K562 (cell line): ENCODE measurements around the gene HOXB3. TPM values are rescaled to one million over a fixed set of nuclear protein-coding genes. Genes with fewer than 3 reads are reported as not detected.
A peak's percentile ranks its signal among the peaks of the same experiment; 100 is the strongest.

Source experiments
- ATF1 ChIP-seq, 2 experiments: fragments of 450-650 bp in 1 of 2; IDR thresholded peaks; 2 replicates each; pipeline ENCODE4 v1.6.1; 2016; ENCODE audit warnings: missing compliant biosample characterization in 1 of 2, missing genetic modification characterization in 1 of 2
- BACH1 ChIP-seq: fragments of 200-800 bp; sonication (Bioruptor generic); IDR thresholded peaks from 2 replicates; pipeline ENCODE4 v1.6.1; 2016; ENCODE audit warnings: missing genetic modification characterization, missing compliant biosample characterization
- BRD4 ChIP-seq: fragments of 200-600 bp; sonication (generic); IDR thresholded peaks from 2 replicates; pipeline ENCODE4 v1.6.1; 2017; ENCODE audit warnings: inconsistent platforms
- GTF2A2 ChIP-seq: IDR thresholded peaks from 2 replicates; pipeline ENCODE4 v1.6.1; 2016; ENCODE audit warnings: mild to moderate bottlenecking, missing genetic modification characterization, missing compliant biosample characterization
- HMBOX1 ChIP-seq: sonication (generic); IDR thresholded peaks from 2 replicates; pipeline ENCODE4 v1.6.1; 2016
- KDM1A ChIP-seq, 2 experiments: fragments of 450-650 bp; IDR thresholded peaks; 2 replicates each; pipeline ENCODE4 v1.6.1; 2016; ENCODE audit warnings: mild to moderate bottlenecking in 2 of 2
- MGA ChIP-seq: fragments of 450-650 bp; IDR thresholded peaks from 2 replicates; pipeline ENCODE4 v1.6.1; 2016; ENCODE audit warnings: mild to moderate bottlenecking, moderate library complexity
- PYGO2 ChIP-seq: fragments of 450-650 bp; IDR thresholded peaks from 2 replicates; pipeline ENCODE4 v1.6.1; 2016; ENCODE audit warnings: mild to moderate bottlenecking, missing genetic modification characterization, moderate library complexity, missing compliant biosample characterization
- RBM34 ChIP-seq: fragments of 200-400 bp; formaldehyde crosslinking; IDR thresholded peaks from 2 replicates; pipeline ENCODE4 v1.6.1; 2018; ENCODE audit warnings: low read length, borderline replicate concordance; ENCODE audit not compliant: insufficient read depth
- SMAD1 ChIP-seq: fragments of 150-350 bp; IDR thresholded peaks from 2 replicates; pipeline ENCODE4 v1.6.1; 2014; ENCODE audit warnings: low read length, low read depth; ENCODE audit not compliant: partially characterized antibody
- SRSF1 ChIP-seq: fragments of 200-400 bp; formaldehyde crosslinking; IDR thresholded peaks from 2 replicates; pipeline ENCODE4 v1.6.1; 2017; ENCODE audit warnings: mild to moderate bottlenecking, low read depth, low read length, moderate library complexity
- ZBTB7A ChIP-seq: IDR thresholded peaks from 2 replicates; pipeline ENCODE4 v1.6.1; 2011; ENCODE audit warnings: low read depth, mild to moderate bottlenecking, low read length, moderate library complexity, borderline replicate concordance; ENCODE audit not compliant: control insufficient read depth
- ZFP1 ChIP-seq: fragments of 450-650 bp; formaldehyde crosslinking; IDR thresholded peaks from 2 replicates; pipeline ENCODE4 v1.4.0; 2020; ENCODE audit warnings: mild to moderate bottlenecking, mixed read lengths
- ZNF174 ChIP-seq: fragments of 250-450 bp; sonication (Bioruptor Pico); IDR thresholded peaks from 2 replicates; pipeline ENCODE4 v1.4.0; 2020; ENCODE audit warnings: mild to moderate bottlenecking
- polyA plus RNA-seq, 8 experiments: library from polyadenylated mRNA; depleted of rRNA in 4 of 8; stranded (reverse) in 5 of 8; unstranded in 3 of 8; fragments of >200 nt; fragmentation: Nextera tagmentation in 2 of 8; fragmentation: Illumina TruSeq in 1 of 8; extraction: Ambion mirVana in 2 of 8; extraction: Trizol in 1 of 8; gene quantifications; 2 replicates each; pipeline versions ENCODE4 v1.2.1 to v1.2.3, GENCODE V29; 2011 to 2014; ENCODE audit warnings: inconsistent platforms in 1 of 8, missing spikeins in 1 of 8
- total RNA-seq, 7 experiments: library from RNA; depleted of rRNA in 6 of 7; stranded (reverse); fragments of >200 nt in 6 of 7; fragmentation: Illumina TruSeq in 2 of 7; extraction: Trizol in 2 of 7; gene quantifications; 2 replicates each; pipeline versions ENCODE4 v1.2.1 to v1.2.3, GENCODE V29; 2011 to 2021; ENCODE audit warnings: low replicate concordance in 1 of 7
- TF ChIP-seq, protein P1 (sequence below): sonication (generic); formaldehyde crosslinking; IDR thresholded peaks from 2 replicates; pipeline ENCODE4 v1.8.1; 2023; ENCODE audit warnings: mild to moderate bottlenecking, missing genetic modification reagents

HOXB3 gene
- total and polyA plus RNA-seq, 9 of the 15 experiments (the other 6 are each of a cell fraction or from before 2014, with no cell fraction given): 2.4 to 41.3 (median 20.2) TPM

GRCh38 chr17:48582750-48583069 is 7.3 kb downstream of the HOXB3 start (continued):
- 0 out of 2 replicates have a peak, but pooled peaks have one; percentile 1 for TF ChIP-seq MGA
- no peak for TF ChIP-seq ZNF174 (CRISPR knock-in tag)
- no peak for TF ChIP-seq BRD4
- TF ChIP-seq ZFP1: no peak
- TF ChIP-seq SRSF1: no peak
- TF ChIP-seq SMAD1: no peak
- TF ChIP-seq, protein P1, sequence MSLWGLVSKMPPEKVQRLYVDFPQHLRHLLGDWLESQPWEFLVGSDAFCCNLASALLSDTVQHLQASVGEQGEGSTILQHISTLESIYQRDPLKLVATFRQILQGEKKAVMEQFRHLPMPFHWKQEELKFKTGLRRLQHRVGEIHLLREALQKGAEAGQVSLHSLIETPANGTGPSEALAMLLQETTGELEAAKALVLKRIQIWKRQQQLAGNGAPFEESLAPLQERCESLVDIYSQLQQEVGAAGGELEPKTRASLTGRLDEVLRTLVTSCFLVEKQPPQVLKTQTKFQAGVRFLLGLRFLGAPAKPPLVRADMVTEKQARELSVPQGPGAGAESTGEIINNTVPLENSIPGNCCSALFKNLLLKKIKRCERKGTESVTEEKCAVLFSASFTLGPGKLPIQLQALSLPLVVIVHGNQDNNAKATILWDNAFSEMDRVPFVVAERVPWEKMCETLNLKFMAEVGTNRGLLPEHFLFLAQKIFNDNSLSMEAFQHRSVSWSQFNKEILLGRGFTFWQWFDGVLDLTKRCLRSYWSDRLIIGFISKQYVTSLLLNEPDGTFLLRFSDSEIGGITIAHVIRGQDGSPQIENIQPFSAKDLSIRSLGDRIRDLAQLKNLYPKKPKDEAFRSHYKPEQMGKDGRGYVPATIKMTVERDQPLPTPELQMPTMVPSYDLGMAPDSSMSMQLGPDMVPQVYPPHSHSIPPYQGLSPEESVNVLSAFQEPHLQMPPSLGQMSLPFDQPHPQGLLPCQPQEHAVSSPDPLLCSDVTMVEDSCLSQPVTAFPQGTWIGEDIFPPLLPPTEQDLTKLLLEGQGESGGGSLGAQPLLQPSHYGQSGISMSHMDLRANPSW (CRISPR knock-in tag): no peak
- TF ChIP-seq KDM1A (IDR thresholded peaks at IDR 0.05): no peak; a peak in 1 of 4 replicates
- TF ChIP-seq GTF2A2: no peak
- TF ChIP-seq HMBOX1: no peak
- no peak for TF ChIP-seq PYGO2 (tag)
- TF ChIP-seq ZBTB7A: no peak
- TF ChIP-seq RBM34: no peak
- peak; percentile 66; the same call in 1 of the 2 replicates for TF ChIP-seq BACH1
- no peak for TF ChIP-seq ATF1 (CRISPR knock-in tag; IDR thresholded peaks at IDR 0.05)
- TF ChIP-seq ATF1 (tag; IDR thresholded peaks at IDR 0.05): no peak
